Measurements from ENCODE around the gene RNU1-1. TPM values are rescaled to one million over a fixed set of nuclear protein-coding genes. Genes with fewer than 3 reads are reported as not detected.

Gene RNU1-1
- total RNA-seq (2022; extraction: Qiagen RNA extraction), result not detected in 5 replicates

DNA sequence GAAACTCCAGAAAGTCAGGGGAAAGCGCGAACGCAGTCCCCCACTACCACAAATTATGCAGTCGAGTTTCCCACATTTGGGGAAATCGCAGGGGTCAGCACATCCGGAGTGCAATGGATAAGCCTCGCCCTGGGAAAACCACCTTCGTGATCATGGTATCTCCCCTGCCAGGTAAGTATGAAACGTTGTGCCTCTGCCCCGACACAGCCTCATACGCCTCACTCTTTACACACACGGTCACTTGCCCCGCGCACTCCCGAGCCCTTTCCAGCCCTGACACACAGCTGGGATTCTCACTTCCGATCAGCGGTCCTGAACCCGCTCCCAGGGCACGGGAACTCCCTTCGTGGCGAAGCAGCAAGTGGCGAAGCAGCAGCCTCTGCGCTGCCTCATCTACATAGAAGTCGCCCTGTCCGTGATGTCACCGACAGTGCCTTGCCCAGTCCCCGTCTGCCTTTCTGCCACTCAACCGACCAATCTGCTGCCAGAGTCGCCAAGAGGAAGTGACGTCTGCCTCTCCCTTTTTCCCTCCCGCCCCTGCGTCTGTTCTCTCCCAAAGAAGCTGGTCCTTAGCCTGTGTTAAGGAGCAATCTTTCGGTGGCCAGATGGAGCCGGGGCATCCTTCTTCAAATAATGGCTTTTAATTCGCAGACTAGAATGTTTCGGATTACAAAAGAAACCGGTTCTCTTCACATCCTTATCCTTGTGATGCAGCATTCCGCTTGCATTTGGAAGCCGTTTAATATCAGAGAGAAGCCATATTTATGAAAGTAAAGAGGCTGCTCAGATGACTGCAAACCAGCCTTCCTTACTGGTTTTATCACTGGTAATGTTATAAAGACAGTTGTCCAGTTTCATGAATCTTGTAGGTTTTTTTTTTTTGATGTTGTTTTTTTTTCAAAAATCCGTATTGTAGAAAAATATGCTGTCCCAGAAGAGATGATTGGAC, at the start of gene RNU1-1:
TSS of gene RNU1-1 (minus strand) at position 179 of the 949 bp plus-strand sequence.

Other genes with a start within 250 kb of the RNU1-1 start
- 7.6 to 9.9 TPM (median 9.3 TPM) in 5 replicates for gene FBXO42, start 161.8 kb downstream of the RNU1-1 start, total RNA-seq (2022; extraction: Qiagen RNA extraction)
- 75.9 to 96.3 TPM (median 87.8 TPM) in 5 replicates for gene SZRD1, start 147.0 kb downstream of the RNU1-1 start, total RNA-seq (2022; extraction: Qiagen RNA extraction)
- 0.07 to 0.22 TPM in 2 of 5 replicates, not detected in the others for gene SPATA21, start 76.9 kb downstream of the RNU1-1 start, total RNA-seq (2022; extraction: Qiagen RNA extraction)
- 39.0 to 44.2 TPM (median 40.0 TPM) in 5 replicates for gene NECAP2, start 73.6 kb downstream of the RNU1-1 start, total RNA-seq (2022; extraction: Qiagen RNA extraction)
- gene NBPF1, start 99.3 kb upstream of the RNU1-1 start, total RNA-seq (2022; extraction: Qiagen RNA extraction), result 15.7 to 22.5 TPM (median 20.8 TPM) in 5 replicates
- not detected in 5 replicates for gene RNU1-3, start 152.7 kb upstream of the RNU1-1 start, total RNA-seq (2022; extraction: Qiagen RNA extraction)
- not detected in 5 replicates for gene RNU1-4, start 226.2 kb upstream of the RNU1-1 start, total RNA-seq (2022; extraction: Qiagen RNA extraction)